GM12874 (cell line): ENCODE measurements around the gene DGKH.

Experiments
- CTCF ChIP-seq: IDR thresholded peaks from 2 replicates; pipeline ENCODE4 v1.5.1; 2011; ENCODE audit warnings: low read depth, mild to moderate bottlenecking, control low read depth, low read length, moderate library complexity; ENCODE audit not compliant: insufficient read depth

Gene DGKH

GRCh38 chr13:42041011-42041683 is 7.3 kb upstream of the DGKH start:
- no peak for TF ChIP-seq CTCF

- peak; percentile 52 for TF ChIP-seq CTCF
Measured at GRCh38 chr13:42041684-42042035, 6.8 kb upstream of the DGKH start.

GRCh38 chr13:42043676-42044075 is 4.8 kb upstream of the DGKH start:
- TF ChIP-seq CTCF = no peak

- TF ChIP-seq CTCF = no peak
Measured at GRCh38 chr13:42046448-42046847, 2.0 kb upstream of the DGKH start.

GRCh38 chr13:42047561-42048341 is 697 bp upstream of the DGKH start:
- TF ChIP-seq CTCF = no peak

GRCh38 chr13:42048684-42049453 is 421 bp downstream of the DGKH start:
- peak; percentile 13; the same call in 1 of the 2 replicates for TF ChIP-seq CTCF

- TF ChIP-seq CTCF = no peak
Measured at GRCh38 chr13:42049454-42049813, 986 bp downstream of the DGKH start.
